NCI-H187 (cell line): ENCODE measurements around the gene NACC1.

Source experiments
- DNase-seq, 2 experiments: peaks; one replicate each; lab custom pipeline; 2025; lab: John Stamatoyannopoulos, UW

The NACC1 gene

GRCh38 chr19:13100031-13100588, 18.0 kb upstream of the NACC1 start:
- DNase-seq = no peak

DNA sequence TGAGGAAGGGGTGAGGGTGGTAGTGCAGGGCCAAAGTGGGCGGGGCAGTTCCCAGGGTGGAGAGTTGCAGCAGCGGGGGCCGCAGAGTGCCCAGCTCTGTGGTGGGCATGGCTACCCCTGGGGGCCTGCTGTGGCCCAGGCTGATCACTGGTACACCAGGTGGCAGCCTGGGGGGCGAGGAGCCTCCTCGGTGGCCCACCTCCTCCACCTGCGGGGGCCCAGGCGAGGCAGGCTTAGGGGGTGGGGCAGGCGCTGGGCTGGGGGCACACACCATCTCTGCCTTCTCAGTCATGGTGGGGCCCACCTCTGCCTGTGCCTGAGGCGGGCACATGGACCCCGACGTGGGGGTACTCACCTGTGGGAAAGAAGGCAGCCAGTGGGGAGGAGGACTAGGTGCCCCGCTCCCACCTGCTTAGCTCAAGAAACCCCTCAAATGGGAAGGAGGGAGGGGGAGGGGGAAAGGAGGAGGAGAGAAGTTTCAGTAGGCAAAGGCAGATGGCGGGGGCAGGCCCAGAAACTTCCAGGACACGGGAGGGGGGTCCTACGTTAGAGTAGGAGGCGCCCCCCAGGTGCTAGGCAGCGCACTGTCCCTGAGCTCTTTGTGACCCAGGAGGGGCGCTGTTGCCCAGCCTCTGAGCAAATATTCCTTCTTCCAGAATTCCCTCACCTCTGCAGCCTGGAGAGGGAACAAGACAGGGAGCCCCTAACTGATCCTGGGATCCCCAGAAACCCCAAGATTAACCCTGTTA, 17.0 kb upstream of the NACC1 start:
- no peak for DNase-seq

GRCh38 chr19:13101590-13102415, 16.3 kb upstream of the NACC1 start:
- DNase-seq = no peak

GRCh38 chr19:13102416-13102665, 15.7 kb upstream of the NACC1 start:
- no peak for DNase-seq

GRCh38 chr19:13102666-13103580, 15.1 kb upstream of the NACC1 start, which contains the start of gene LYL1:
Gene LYL1, minus strand, starts transcription at chr19:13102858. Its CDS starts 1,687 bp downstream, at chr19:13101171.
- DNase-seq = no peak

DNA sequence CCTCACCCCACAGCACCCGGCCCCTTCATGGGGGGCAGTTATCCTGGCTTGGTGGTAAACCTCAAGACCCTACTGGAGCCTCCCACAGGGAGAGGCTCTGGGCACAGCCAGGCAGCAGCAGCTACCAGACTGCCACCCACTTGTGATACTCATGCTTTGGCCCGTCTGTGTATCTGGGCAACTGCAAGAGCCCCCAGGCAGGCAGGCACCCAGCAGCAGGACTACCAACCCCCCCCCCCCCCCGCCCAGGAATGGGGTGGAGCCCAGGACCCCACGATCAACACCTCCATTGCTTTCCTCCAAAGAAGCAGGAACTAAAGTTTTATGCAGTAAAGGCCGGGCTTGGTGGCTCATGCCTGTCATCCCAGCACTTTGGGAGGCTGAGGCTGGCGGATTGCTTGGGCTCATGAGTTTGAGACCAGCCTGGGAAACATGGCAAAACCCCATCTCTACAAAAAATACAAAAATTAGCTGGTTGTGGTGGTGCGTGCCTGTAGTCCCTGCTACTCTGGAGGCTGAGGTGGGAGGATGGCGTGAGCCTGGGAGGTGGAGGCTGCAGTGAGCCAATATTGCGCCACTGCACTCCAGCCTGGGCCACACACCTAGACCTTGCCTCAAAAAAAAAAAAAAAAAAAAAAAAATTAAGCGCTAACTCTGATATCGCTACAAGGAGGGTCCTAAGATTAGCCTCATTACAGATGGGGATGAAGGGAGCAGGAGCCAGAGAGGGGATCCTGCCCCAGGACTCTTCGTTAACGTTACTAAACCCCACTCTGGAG, 14.3 kb upstream of the NACC1 start:
- no peak for DNase-seq

DNA sequence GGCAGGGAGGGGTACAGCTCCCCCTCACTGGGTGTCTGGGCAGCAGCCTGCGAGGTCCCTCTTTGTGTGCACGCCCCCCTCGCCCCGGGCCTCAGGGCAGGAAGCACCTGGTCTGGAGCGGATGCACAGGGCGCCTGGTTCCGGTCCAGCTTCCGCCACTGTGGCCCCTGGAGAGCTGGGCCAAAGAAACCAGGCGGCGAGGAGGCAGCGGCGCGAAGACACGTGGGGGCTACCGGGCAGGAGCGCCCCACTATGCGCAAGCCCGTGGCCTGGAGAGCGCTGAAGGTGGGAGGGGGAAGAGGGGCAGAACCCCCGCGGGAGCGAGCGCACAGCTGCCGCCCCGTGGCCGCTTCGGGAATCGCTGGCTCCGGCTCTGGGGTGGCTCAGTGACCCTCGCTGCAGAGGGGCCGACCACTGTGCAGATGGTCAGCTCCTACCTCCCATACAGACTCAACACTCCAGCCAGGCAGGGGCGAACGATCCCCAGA, 13.7 kb upstream of the NACC1 start:
- no peak for DNase-seq

- DNase-seq = no peak
These were observed 13.0 kb upstream of the NACC1 start for GRCh38 chr19:13104848-13105711.

DNA sequence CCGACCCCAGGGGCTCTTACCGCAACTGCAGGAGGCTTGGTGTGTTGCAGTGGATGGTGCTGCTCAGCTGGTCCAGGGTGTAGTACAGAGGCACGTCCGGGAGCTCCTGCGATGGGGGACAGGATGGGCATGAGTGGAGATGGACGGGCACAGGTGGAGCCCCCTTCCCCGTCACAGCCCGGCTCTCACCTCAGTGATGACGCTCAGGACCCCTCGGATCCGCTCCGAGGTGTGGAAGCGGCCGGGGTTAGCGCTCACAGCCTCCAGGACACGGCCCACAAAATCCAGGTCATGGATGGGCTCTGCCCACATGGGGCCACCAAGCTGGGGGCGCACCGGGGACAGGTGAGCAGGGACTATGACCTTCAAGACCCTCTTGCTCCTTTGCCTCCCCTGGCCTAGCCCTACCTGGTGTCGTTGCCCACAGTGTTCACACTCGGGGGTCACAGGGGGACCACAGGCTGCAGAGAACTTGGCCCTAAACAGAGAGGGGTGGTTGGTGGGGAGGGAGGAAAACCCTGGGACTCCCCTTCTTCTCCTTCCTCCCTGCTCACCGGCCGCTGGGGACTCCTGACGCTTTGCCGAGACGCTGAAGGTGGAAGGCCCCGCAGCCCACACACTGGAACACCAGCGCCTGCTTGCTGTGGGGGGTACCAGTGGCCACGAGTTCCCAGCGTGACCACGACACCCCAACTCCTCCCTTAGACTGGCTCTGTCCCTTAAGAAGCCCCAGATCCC, 8.5 kb upstream of the NACC1 start:
- DNase-seq = no peak

GRCh38 chr19:13110099-13110610, 7.9 kb upstream of the NACC1 start:
- DNase-seq = no peak

GRCh38 chr19:13112555-13112954, 5.5 kb upstream of the NACC1 start:
- no peak for DNase-seq

GRCh38 chr19:13115936-13116281, 2.2 kb upstream of the NACC1 start:
- DNase-seq = no peak

DNA sequence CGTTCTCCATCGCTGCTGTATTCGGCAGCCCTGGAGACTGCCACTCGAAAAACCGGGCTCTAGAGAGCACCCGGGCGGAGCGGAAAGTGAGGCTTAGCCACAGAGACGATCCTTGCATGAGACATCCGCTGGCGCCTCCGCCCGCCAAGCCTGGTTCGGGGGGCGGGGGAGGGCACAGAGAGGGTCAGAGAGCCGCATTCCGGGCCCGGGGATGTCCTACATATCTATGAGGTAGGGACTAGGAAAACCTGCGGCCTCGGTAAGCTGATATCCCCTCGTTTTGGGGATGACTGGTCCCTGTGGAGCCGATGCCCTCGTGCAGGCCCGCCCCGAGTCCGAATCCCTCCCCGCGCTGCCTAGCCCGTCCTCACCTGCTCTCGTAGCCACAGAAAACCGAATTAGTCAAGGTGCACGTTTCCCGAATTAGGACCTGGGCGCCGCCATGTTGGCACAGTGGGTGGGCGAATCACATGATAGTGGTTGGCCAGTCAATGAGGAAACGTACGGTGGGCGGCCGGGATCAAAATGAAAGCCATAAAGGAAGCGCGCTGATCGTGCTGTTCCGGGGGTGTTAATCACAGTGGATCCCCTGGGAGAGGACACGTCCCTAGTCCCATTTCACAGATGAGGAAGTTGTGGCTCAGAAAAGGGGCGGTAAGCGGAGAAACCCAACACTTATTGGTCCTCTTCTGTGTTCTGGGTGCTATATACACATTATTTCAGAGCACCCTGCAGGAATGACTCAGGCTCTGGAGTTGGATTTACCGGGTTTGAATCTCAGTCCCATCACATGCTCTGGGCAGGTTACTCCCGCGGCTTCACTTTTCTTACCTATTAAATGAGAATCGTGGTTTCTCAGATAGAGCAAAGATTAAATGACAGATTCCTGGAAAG, 1.5 kb upstream of the NACC1 start, which contains the start of gene TRMT1:
TRMT1 (minus strand) TSS at position 459 of the 894 bp plus-strand sequence; CDS start at position 118, 341 bp downstream.
- peak; percentile 63 to 71 for DNase-seq

DNA sequence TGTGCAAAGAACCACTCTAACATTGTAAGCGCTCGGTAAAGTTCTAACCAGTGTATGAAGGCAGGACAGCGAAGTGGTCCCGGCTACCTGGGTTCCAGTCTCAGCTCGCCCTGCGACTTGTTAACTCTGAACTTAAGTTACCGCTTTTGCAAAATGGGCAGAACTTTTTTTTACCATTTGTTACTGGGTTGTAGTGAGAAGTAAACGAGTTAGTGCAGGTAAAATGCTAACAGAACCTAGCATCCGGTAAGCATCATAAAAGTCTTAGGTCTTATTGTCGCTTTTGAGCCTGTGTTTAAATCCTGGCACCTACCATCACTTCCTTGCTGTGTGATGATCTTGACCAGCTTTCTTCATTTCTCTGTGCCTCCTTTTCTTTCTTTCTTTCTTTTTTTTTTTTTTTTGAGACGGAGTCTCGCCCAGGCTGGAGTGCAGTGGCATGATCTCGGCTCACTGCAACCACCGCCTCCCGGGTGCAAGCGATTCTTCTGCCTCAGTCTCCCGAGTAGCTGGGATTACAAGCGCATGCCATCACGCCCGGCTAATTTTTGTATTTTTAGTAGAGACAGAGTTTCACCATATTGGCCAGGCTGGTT, 790 bp upstream of the NACC1 start:
- no peak for DNase-seq

- no peak for DNase-seq
These were observed 545 bp downstream of the NACC1 start for GRCh38 chr19:13118424-13119193.

- no peak for DNase-seq
These were observed 1.6 kb downstream of the NACC1 start for GRCh38 chr19:13119627-13120026.

- no peak for DNase-seq
These were observed 2.0 kb downstream of the NACC1 start for GRCh38 chr19:13120031-13120430.
